Urinary bladder (tissue), 4 donors: ENCODE results near the gene TNIK. TPM values are rescaled to one million over a fixed set of nuclear protein-coding genes. Genes with fewer than 3 reads are reported as not detected.

ENCODE experiments used
- DNase-seq: peaks from one replicate; pipeline ENCODE4 v3.0.0-alpha.2; 2015; ENCODE audit errors: extremely low spot score
- H3K27ac ChIP-seq: one replicate; pipeline ENCODE4 v1.5.1; 2013; ENCODE audit warnings: low read depth, mild to moderate bottlenecking, moderate library complexity
- H3K36me3 ChIP-seq: one replicate; pipeline ENCODE4 v1.6.1; 2013; ENCODE audit warnings: mild to moderate bottlenecking, moderate library complexity; ENCODE audit not compliant: insufficient read depth
- H3K4me1 ChIP-seq: one replicate; pipeline ENCODE4 v1.6.1; 2013; ENCODE audit warnings: mild to moderate bottlenecking, moderate library complexity; ENCODE audit not compliant: insufficient read depth
- H3K4me3 ChIP-seq: one replicate; pipeline ENCODE4 v1.5.1; 2013; ENCODE audit warnings: low read depth, low read length
- WGBS: extraction: QIAGEN DNeasy Blood & Tissue Kit; methylation state at CpG from one replicate; pipeline ENCODE4 v1.1.7; 2013; 5-methylcytosine and 5-hydroxymethylcytosine counted together
- polyA plus RNA-seq: library from polyadenylated mRNA; stranded (reverse); fragments of 200-250 nt; gene quantifications from one replicate; pipeline ENCODE4 v1.2.3, GENCODE V29; 2013
- total RNA-seq: library from RNA; depleted of rRNA; stranded (reverse); fragments of >200 nt; gene quantifications from one replicate; pipeline ENCODE4 v1.2.3, GENCODE V29; 2014
- donor health status: healthy with polysubstance abuse.
- donor health status: healthy.

Gene TNIK
- total and polyA plus RNA-seq, 2 donors = 6.5 to 26.6 TPM

DNA sequence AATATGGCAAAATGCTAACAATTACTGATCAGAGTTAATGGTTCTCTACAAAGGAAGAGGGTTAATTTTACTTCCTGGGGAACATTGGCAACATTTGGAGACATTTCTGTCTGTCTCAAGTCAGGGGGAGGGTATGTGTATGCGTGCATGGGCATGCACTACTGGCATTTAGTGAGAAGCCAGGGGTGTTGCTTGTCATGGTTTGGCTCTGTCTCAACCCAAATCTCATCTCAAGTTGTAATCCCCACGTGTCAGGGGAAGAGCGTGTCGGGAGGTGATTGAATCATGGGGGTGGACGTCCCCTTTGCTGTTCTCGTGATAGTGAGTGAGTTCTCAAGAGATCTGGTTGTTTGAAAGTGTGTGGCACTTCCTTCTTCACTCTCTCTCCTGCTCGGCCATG, 28.3 kb upstream of the TNIK start:
- no peaks in the 10 kb centered on the region for H3K36me3 ChIP-seq
- 87% methylated on average over 7 of the region's 7 CpGs for WGBS
- DNase-seq = no peak
- no peak overlapping the region for H3K27ac ChIP-seq
- no peak overlapping the region for H3K4me3 ChIP-seq
- no peaks in the 10 kb centered on the region for H3K4me1 ChIP-seq

DNA sequence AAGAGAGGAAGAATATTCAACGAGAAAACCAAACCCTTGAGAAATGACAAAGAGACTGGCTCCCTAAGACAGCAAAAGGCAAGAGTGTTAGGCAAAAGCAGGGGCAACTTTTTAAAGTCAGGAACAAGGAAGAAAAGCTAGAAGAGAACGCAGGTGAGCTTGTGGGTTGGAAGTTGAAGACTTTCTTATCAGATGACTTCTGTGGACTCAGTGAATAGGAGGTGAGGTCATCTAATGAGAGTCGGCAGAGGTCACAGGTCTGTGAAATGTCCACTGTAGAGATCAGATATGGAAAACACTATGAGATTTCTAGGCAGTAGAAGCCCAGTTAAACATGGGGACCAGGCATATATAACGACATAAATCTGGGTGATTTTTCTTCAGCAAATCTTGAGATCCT, 27.2 kb upstream of the TNIK start:
- H3K36me3 ChIP-seq = no peaks in the 10 kb centered on the region
- 79% methylated on average over 4 of the region's 4 CpGs for WGBS
- DNase-seq = no peak

DNA sequence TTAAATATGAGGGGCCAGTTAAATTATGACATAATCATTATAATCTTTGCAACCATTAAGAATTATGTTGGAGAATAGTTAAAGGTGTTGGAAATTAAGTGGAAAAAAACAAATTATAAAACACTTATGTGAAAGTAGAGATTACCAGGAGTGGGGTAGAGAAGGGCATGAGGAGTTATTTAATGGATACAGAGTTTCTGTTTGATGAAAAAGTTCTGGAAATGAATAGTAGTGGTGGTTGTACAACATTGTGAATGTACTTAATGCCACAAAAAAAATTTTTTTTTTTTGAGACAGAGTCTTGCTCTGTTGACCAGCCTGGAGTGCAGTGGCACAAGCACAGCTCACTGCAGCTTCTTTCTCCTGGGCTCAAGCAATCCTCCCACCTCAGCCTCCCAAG, 25.1 kb upstream of the TNIK start:
- Histone ChIP-seq H3K36me3 (no peaks in the 10 kb centered on the region), H3K4me3 (no peak overlapping the region), H3K27ac (no peak overlapping the region), H3K4me1 (no peaks in the 10 kb centered on the region)
- DNase-seq = no peak

More for the DNA sequence above, 27.2 kb upstream of the TNIK start:
- no peaks in the 10 kb centered on the region for H3K4me1 ChIP-seq
- no peak overlapping the region for H3K27ac ChIP-seq
- no peak overlapping the region for H3K4me3 ChIP-seq

GRCh38 chr3:171481011-171481410, 20.8 kb upstream of the TNIK start:
- no peaks in the 10 kb centered on the region for H3K4me1 ChIP-seq
- 97% methylated on average over 1 of the region's 1 CpG for WGBS

DNA sequence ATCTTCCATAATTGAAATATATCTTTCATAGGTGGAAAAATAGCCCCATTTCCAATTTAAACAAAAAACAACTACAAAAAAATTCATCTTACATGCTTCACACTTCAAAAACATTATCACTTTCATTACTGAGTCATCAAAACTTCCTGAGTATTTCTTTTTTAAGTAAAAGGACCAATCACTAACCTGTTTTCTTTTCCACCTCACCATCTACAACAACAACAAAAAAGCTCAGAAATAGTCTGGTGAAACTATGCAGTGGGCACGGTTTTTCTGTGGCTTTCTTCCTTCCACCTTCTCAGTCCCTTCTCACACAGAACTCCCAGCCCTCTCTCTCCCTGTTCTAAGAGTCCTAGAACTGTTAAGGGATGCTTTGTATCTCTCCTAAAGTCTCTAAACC, 20.3 kb upstream of the TNIK start:
- no peaks in the 10 kb centered on the region for H3K4me1 ChIP-seq
- H3K27ac ChIP-seq = no peak overlapping the region
- WGBS = 65% methylated on average over 1 of the region's 1 CpG
- no peaks in the 10 kb centered on the region for H3K36me3 ChIP-seq
- no peak overlapping the region for H3K4me3 ChIP-seq
- no peak for DNase-seq

More at GRCh38 chr3:171481011-171481410, 20.8 kb upstream of the TNIK start:
- H3K36me3 ChIP-seq = no peaks in the 10 kb centered on the region
- H3K4me3 ChIP-seq = no peak overlapping the region
- no peak overlapping the region for H3K27ac ChIP-seq
- no peak for DNase-seq

DNA sequence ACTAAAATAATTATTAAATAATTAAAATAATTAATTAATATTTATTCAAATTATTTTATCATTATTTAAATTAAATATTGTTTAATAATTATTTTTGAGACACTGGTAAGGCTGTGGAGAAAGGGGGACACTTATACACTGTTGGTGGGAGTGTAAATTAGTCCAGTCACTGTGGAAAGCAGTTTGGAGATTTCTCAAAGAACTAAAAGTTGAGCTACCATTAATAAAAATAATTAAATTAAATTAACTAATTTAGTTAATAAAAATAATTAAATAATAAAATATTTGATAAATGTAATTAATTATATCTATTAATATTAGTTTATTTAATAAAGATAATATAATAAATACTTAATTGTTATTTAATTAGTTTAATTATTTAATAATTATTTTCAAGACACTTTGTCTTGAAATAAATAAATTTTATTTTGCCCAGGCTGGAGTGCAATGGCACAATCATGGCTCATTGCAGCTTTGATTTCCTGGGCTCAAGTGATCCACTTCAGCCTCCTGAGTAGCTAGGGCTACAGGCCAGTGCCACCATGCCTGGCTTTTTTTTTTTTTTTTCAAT, 16.4 kb upstream of the TNIK start:
- DNase-seq = no peak
- no peaks in the 10 kb centered on the region for H3K36me3 ChIP-seq
- no peak overlapping the region for H3K27ac ChIP-seq
- no peak overlapping the region for H3K4me3 ChIP-seq
- H3K4me1 ChIP-seq = no peaks in the 10 kb centered on the region

- no peak overlapping the region for H3K27ac ChIP-seq
- no peaks in the 10 kb centered on the region for H3K4me1 ChIP-seq
- no peaks in the 10 kb centered on the region for H3K36me3 ChIP-seq
- no peak for DNase-seq
- 81% methylated on average over 2 of the region's 2 CpGs for WGBS
- H3K4me3 ChIP-seq = no peak overlapping the region
These were observed 12.3 kb upstream of the TNIK start for GRCh38 chr3:171472552-171472951.

DNA sequence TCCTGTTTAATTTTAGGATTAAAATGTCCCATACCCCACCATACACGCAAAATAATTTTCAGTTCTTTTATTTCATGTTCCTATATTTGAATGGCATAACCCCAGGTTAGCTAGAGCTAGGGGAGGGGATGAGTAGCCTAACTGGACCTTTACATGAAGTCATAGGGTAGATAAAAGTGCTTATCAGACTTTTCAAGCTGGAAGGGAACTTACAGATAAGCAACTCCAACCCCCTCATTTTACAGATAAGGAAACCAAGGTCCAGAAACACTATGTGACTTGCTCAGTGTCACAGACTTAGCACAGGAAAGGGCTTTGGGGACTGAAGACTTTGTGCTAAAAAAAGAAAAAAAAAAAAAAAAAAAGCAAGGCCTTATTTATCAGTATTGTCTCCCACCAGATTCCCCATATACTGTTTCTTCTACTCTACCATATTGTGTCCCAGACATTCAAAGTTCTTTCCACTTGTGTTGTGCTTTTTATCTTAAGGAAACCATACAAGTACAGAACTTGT, 10.6 kb upstream of the TNIK start:
- WGBS = 93% methylated on average over 1 of the region's 1 CpG
- H3K27ac ChIP-seq = no peak overlapping the region

DNA sequence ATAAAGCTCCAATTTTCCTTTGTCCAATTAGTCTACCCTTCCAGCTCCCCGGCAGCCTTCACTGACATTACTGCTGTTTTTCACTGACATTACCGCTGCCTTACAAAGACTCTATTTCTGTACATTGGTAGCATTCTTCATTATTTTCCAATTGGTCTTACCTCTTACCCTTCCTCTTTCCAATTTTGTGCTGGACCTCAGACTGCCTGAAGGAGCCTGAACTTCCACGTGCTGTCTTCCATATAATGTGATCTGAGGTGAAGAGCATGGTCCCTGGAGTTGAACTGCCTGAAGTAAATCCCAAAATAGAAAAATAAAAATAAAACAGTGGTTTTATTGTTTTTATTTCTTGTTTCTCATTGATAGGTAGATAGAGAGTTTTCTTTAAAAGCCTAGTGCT, 9.2 kb upstream of the TNIK start:
- H3K36me3 ChIP-seq = no peaks in the 10 kb centered on the region
- WGBS = 94% methylated on average over 3 of the region's 3 CpGs
- H3K4me3 ChIP-seq = no peak overlapping the region
- no peaks in the 10 kb centered on the region for H3K4me1 ChIP-seq
- H3K27ac ChIP-seq = no peak overlapping the region
- DNase-seq = no peak

More for the DNA sequence above, 10.6 kb upstream of the TNIK start:
- H3K4me3 ChIP-seq = no peak overlapping the region
- no peaks in the 10 kb centered on the region for H3K4me1 ChIP-seq
- no peak for DNase-seq
- H3K36me3 ChIP-seq = no peaks in the 10 kb centered on the region

GRCh38 chr3:171468296-171468906, 8.2 kb upstream of the TNIK start:
- 93% methylated on average over 6 of the region's 6 CpGs for WGBS
- H3K4me3 ChIP-seq = no peak overlapping the region
- H3K36me3 ChIP-seq = no peaks in the 10 kb centered on the region
- DNase-seq = no peak
- H3K4me1 ChIP-seq = no peaks in the 10 kb centered on the region
- no peak overlapping the region for H3K27ac ChIP-seq

DNA sequence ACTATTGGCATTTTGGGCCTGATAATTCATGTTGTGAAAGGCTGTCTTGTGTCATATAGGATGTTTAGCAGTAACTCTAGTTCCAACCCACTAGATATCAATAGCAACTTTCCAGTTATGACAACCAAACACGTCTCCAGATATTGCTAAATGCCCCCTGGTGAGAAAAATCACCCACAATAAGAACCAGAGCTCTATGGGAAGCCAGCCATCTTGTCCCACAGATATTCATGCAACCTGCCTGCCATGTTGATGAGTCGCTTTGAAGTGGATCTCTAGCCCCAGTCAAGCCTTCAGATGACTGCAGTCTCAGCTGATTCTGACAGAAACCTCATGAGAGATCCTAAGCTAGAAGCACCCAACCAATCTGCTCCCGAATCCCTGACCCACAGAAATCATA, 5.6 kb upstream of the TNIK start:
- 94% methylated on average over 3 of the region's 3 CpGs for whole genome bisulfite sequencing
- no peak overlapping the region for H3K4me3 ChIP-seq
- H3K27ac ChIP-seq = no peak overlapping the region
- DNase-seq = no peak
- H3K36me3 ChIP-seq = no peaks in the 10 kb centered on the region
- no peaks in the 10 kb centered on the region for H3K4me1 ChIP-seq

DNA sequence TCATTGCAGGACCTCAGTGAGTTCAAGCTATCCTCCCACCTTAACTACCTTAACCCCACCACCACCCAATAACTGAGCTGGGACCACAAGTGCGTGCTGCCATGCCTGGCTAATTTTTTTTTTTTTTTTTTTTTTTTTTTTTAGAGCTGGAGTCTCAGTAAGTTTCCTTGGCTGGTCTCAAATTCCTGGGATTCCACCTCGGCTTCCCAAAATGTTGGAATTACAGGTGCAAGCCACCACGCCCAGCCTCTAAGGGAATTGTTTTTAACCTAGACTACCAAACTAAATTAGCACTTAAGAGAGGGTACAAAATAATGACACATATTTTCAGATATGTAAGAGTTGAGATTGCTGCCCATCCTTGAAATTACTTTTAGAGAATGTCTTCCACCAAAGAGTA, 4.3 kb upstream of the TNIK start:
- Histone ChIP-seq H3K27ac (no peak overlapping the region), H3K36me3 (no peaks in the 10 kb centered on the region), H3K4me3 (no peak overlapping the region), H3K4me1 (no peaks in the 10 kb centered on the region)
- WGBS = 96% methylated on average over 3 of the region's 3 CpGs
- no peak for DNase-seq

- H3K27ac ChIP-seq = no peak overlapping the region
- DNase-seq = no peak
- no peak overlapping the region for H3K4me3 ChIP-seq
- no peaks in the 10 kb centered on the region for H3K36me3 ChIP-seq
- 53% methylated on average over 1 of the region's 1 CpG for WGBS
- H3K4me1 ChIP-seq = no peaks in the 10 kb centered on the region
These were observed 2.0 kb upstream of the TNIK start for GRCh38 chr3:171462224-171462623.

GRCh38 chr3:171461525-171461917, 1.3 kb upstream of the TNIK start:
- WGBS = 14% methylated on average over 2 of the region's 2 CpGs
- Histone ChIP-seq H3K27ac (no peak overlapping the region), H3K4me3 (peak overlapping the region; percentile 71), H3K4me1 (no peaks in the 10 kb centered on the region), H3K36me3 (no peaks in the 10 kb centered on the region)
- DNase-seq = no peak
